Middle frontal gyrus (tissue), 1 donor: Measurements from ENCODE around the gene COL5A1.
"Not testable (repeated sequence)": the region's sequence is repeated elsewhere in the genome, so short reads cannot be mapped to it uniquely, and the experiment has no call there.

Experiments
- DNase-seq: peaks from one replicate; pipeline ENCODE4 v3.0.0-alpha.2; 2015; ENCODE audit warnings: low spot score; ENCODE audit errors: extremely low spot score

The COL5A1 gene

DNA sequence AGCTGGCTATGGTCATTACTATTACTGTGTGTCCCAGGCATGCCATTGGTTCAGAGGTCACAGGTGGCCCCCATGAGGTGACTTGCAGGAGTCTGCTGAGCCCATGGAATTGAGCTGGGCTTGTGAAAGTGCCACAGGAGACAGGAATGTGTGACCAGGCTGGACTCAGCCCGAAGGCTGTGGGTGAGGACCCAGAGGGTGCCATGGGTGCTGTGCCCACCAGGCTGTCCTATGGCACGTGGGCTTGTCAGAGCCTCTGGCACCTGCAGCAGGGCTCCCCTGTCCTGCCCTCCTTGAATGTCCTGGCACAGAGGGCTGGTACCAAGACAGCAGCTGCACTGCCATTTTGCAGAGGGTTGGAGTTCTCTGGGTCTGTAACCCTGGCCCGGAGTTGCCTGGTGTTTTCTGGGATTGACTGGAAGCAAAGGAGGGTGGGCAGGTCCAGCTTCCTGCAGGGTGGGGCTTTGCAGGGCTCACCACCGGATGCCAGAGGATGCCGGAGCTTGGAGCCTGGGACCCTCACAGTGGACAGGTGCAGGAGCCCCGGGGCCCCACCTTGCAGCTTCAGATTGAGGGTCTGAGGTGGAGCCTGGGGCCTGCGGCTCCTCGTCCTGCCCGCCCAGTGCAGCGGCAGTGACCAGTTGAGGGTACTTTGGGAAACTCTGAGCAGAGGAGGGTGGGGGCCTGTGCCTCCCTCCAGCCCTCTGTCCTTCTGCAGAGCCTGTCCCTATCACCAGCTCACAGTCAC, 14.2 kb downstream of the COL5A1 start:
- no peak for DNase-seq

DNA sequence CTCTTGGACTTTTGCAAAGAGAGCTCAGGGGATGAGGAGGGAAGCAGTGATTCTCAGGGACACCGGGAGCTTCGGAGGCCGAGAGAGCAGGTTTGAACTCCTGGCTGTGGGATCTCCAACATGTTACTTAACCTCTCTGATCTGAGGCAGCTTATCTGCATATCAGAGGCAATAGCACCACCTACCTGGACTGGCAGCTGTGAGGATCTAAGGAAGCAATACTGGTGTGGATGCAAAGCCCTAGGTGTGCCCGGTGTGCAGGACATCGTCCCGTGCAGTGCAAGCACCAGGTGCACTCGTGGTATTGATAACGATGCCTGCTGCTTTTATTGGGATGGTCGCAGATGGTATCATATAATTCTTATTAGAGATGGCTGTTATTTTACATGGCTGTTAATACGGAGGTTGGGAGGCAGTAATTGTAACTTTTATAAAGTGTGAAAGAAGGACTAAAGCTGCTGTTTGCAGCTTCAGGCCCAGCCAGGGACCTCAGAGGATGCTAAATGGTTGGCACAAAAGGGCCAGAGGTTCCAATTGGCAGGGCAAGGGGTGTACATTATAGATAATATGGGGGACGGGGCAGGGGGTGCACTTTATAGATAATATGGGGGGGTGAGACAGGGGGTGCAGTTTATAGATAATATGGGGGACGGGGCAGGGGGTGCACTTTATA, 14.9 kb downstream of the COL5A1 start:
- no peak for DNase-seq

DNA sequence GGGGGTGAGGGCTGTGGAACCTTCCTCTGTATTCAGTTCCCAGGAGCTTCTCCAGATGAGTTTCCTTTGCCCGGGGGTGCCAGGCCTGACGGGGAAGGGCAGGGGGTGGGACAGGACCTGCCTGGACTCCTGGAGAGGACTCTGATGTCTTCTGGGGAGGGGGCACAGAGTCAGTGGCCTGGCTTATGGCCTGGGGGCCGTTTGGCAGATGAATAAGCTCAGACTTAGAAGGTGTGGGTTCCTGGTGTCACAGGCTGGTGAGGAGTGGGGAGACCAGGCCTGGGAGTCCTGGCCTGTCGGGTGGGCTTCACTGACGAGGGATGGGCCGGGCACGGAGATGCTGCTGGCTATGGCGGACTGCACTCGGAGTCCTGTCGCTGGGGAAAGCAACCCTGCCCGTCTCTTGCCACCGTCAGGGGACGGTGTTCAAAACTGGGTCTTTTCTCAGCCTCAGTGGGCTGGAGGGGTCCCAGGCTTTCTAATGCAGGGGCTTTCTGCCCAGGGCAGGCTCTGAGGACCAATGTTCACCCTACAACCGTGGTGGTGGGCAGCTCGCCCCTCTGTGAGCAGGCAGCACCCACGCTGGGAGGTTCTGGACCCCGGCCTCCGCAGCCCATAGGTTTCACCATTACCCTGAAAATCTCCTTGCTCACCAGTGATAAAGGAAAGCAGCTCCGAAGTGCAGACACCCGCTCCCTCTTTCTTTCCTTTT, 16.2 kb downstream of the COL5A1 start:
- no peak for DNase-seq

DNA sequence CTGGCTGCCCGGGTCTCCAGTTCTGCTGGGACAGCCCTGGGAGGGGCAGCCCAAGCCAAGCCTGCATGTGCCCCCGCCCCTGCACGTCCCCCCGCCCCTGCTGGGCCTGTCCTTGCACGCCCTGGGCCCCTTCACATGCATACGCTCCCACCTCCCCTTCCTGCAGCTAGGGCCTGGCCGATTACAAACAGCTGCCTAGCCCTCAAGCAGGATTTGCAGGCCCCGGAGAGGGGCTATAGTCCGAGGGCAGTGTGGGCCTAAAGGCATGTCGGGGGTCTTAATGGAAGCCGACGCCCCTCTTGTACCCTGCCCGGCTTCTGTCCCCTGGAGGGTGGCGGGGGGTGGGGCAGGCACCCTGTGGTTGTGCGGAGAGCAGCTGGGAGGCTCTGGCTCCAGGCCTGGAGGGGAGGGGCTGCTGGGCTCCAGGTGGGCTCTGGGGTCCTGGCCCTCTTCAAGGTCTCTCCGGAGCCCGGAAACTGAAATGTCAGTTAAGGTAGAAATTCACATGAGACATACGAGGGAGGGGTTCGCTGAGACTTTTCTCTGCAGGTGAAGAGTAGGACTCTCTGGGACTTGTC, 16.9 kb downstream of the COL5A1 start:
- DNase-seq, result no peak

DNA sequence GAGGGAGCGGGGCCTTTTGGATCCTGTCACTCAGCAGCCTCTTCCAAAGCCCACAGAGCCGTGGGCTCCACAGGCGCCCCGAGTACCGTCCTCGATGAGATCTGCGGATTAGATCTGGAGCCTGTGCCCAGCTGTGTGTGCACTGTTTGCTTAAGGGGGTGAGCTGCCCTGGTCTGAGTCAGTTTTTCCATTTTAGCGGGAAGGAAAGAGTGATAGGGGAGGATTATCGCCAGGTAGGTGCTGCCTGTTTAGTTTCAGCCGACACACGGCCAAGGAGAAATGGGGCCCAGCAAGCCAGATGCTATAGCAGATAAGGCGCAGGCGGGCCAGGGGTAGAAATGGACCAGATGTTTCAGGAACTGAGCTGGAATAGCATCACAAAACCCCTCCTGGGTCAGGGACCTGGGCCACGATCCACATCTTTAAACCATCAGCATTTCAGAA, 18.1 kb downstream of the COL5A1 start:
- DNase-seq, result no peak

DNA sequence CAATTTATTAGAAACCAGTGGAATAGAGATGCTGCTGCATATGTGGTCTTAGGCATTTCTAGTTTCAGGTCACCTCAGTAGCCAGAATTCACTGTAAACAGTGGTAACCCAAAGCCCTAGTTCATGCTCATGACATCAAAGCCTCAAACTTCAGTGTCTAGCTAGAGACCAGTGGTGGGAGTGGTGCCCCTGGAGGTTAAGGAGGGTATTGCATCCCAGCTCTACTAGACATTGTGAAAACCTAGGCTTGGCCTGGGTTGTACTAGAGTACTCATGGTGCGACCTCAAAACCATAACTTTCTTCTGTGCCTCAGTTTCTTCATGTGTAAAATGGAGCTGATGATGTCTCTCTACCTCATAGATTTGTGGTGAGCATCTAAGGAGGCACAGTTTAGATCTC, 18.8 kb downstream of the COL5A1 start:
- no peak for DNase-seq

DNA sequence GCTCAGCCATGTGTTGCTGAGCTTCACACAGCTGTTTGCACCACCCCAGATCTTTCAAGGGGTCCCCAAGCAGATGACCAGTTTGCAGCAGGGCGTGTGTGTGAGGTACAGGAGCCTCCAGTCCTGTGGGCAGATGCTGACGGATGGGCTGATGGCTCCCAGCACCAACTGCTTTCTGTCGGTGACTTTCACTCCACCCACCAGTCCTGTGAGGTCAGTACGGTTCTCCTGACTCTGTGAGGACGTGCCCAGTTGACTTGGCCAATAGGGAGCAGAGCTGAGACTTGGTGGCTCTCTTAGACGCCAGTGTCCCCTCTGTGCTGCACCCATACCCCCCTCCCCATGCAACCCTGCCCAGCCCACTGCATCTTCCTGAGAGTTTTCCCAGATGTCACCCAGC, 19.7 kb downstream of the COL5A1 start:
- DNase-seq, result no peak

DNA sequence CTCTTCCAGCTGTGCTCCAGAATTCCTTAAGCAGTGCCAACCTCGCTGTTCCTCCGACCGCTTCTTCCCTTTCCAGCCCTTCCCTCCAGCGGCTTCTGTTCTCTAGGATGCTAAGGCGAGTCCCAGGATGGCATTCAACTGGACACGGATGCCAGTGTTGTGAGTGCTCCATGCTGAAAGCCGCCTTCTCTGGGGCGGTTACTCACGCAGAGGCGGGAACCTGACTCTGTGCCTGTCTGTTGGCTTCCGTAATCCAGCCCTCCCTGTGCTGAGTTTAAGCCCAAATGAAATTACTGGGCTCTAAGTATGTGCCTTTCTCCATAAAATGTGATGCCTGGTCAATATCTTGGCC, 20.2 kb downstream of the COL5A1 start:
- no peak for DNase-seq

DNA sequence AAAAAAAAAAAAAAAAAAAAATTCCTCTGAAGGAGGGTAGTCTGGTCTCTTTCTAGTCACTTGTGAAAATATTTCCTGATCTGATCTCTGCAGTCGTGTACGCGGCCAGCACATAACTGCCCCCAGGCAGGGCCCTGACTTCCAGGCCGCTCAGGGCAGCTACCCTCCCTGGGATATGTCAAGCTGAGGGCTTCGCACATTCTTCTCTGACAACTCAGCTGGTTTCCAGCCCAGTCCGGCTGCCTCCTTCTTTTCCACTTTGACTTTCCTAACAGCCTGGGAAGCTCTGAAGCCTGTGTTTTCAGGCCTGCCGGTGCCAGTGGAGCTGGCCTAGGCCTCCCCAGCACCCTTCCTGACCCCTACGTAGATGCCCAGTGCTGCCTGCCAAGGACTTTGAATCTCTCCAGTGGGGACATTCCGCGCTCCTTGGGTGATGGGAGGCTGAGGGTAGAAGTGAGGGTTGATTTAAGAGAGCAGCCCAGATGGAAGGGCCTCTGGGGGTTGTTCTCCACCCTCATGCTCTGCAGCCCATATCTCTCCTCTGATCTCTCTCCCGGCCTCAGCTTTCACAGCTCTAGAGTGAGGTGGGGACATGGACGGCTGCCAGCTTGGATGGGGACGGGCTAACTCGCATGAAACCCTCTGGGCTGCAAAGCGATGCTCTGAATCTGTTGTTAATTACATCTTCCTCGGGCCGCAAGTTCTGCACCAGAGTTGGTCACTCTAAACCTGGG, 20.7 kb downstream of the COL5A1 start:
- DNase-seq, result no peak

DNA sequence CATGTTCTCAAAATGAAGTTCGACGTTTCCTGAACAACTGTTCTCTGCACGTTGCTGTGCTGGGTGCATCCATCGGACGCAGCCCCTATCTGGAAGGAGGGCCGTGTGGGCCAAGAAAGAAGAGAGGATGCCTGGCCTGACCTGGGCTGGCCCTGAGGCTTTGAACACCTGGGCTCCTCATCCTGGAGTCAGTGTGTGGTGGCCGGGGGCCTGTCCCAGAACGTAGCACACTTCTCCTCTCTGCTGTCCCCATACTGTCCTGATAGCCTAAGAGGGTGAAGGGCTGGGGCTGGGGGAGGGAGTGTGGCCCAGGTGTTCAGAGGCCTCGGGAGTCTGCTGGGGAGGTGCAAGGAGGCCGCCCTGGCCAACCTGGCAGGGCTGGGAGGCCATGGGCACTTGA, 21.5 kb downstream of the COL5A1 start:
- no peak for DNase-seq

DNA sequence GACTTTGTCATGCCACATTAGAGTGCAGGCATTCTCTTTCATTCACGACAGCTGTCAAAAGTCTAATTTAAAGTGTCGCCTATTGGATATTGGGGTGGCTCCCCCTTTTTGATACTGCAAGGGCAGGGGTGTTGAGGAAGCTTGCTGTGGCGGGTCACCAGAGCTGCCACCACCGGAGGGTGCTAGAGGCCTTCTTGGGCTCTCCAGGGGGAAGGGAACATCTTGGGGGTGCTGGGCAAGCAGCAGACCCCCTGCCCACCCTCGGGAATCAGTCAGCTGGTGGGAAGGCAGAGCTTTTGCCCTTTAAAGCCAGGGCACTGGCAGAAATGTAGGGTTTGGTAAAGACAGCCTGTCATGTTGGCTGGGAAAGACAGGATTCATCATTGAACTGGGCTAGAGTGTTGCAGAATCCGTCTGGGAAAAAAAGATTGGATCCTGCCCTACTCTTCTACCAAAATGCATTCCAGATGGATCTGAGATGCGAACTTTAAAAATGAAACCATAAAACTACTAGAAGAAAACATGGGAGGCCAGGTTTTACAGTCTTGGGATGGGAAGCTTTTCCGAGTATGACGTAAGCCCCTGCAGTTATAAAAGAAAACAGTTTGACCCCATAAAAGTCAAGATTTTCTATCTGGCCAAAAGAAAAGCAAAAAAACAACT, 22.3 kb downstream of the COL5A1 start:
- no peak for DNase-seq

DNA sequence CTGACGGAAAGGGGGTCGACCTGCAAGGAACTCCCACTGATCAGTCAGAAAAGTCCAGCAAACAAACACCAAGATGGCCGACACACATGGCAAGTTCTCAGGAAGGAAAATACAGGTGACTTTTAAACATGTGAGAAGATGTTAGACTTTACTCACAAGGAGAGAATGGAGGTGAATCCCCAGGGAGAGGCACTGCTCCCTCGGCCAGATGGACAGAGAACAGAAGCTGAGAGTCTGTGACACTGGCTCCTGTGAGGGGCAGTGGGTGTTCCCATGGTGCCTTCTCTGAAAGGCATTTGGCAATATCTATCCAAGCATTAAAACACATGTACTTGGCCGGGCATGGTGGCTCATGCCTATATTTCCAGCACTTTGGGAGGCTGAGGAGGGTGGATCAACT, 22.8 kb downstream of the COL5A1 start:
- no peak for DNase-seq

DNA sequence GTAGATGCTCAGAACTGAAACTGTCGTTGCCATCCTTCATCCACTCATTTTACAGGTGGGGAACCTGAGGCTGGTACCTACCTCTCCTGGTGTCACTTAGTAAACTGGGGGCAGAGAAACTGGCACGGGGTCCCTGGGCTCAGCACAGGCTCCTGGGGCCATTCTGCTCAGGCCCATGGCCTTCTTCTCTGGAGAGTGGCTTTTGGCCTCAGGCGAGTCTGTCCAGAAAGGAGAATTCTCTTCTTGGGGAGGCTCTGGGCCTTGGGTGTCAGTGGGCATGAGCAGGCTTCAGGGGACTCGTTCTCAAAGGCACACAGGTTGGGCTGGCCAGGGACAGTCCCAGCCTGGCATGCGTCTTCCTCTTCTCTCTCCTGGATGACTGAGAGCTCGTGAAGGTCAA, 24.6 kb downstream of the COL5A1 start:
- DNase-seq, result no peak

DNA sequence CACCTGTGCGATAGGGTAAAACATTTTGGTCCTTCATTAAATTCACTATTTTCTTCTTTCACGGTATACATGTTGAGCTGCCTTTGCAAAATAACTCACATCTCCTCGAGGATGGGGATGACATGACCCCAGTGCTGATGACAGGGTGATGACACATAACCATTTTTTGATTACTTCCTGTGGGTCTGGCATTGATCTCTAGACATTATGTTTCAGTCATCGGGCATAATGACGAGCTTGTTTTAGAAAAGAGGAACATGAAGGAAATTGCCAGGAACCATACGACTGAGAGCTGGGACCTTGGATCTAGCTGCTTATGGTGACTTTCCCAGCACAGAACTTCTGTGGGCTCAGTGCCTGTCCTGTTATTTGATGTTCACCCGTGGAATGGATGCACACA, 25.2 kb downstream of the COL5A1 start:
- no peak for DNase-seq

DNA sequence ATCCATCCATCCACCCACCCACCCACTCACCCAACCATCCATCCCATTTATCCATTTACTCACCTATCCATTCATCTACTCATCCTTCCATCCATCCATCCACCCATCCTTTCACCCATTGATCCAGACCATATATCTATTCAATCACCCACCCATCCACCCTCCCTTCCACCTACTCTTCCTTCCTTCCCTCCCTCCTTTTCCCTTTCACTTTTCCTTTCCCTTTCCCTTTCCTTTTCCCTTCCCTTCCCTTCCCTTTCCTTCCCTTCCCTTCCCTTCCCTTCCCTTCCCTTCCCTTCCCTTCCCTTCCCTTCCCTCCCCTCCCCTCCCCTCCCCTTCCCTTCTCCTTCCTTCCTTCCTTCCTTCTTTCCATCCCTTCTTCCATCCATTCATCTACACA, 27.4 kb downstream of the COL5A1 start:
- DNase-seq, result not testable (repeated sequence)

DNA sequence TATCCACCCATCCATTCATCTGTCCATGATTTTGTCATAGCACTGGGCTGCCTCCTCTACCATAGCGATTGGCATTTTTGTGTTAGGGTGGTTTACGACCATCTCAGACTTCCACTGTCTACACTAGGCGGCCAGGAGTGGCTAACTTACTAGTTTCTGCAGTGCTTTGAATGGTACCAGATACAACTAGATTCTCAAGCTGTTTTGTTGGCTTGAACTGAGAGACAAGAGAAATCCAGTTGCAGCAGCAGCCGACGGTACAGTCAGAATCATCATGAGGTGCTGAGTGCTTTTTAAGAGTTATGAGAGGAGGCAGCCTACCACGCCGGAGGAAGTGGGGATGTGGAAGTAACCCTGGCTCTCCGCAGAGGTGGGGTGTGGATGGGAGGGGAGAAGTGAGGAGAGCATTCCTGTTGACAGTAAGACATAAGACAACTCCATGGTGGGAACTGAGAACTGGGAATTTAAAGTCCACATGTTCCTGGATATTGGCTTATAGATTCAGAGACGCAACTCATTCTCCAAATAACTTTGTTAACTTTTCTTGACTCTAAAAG, 27.9 kb downstream of the COL5A1 start:
- DNase-seq, result no peak

DNA sequence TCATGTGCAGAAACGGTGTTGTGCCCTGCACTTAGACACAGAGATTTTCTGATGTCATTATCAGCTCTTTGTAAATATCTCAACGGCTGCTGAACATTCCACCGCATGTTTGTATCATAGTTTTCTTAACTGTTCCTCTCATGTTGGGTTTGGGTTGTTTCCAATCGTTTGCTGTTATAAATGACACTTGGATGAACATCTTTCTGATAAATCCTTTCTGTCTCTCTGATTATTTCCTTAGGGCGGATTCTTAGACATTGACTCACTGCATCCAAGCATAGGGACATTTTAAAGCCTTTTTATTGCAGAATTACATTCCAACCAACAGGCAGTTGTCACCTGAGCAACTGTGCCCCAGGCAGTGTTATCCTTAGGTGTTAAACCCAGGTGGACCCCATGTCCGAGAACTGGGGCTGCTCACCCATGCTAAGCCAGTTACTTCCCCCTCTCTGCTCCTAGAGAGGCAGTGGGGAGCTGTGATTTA, 28.5 kb downstream of the COL5A1 start:
- DNase-seq, result no peak

DNA sequence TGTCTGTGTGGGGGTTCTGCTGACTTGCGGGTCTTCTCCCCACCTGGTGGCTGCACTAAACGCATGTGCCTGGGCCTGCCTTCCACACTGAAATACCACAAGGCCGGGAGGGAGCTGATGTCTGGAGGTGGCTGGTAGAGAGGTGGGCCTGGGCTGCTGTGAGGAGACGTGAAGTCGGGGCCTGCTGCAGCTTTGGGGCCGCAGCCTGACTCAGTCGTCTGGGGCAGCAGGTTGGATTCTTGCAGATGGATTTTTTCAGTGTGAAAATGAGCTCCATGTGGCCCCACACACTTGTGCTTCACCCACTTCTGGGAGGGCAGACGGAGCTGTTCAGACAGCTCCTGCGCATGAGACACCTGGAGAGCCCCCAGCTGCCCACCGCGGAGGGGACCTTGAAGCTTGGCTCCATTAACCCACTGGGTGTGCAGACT, 29.3 kb downstream of the COL5A1 start:
- DNase-seq, result no peak

DNA sequence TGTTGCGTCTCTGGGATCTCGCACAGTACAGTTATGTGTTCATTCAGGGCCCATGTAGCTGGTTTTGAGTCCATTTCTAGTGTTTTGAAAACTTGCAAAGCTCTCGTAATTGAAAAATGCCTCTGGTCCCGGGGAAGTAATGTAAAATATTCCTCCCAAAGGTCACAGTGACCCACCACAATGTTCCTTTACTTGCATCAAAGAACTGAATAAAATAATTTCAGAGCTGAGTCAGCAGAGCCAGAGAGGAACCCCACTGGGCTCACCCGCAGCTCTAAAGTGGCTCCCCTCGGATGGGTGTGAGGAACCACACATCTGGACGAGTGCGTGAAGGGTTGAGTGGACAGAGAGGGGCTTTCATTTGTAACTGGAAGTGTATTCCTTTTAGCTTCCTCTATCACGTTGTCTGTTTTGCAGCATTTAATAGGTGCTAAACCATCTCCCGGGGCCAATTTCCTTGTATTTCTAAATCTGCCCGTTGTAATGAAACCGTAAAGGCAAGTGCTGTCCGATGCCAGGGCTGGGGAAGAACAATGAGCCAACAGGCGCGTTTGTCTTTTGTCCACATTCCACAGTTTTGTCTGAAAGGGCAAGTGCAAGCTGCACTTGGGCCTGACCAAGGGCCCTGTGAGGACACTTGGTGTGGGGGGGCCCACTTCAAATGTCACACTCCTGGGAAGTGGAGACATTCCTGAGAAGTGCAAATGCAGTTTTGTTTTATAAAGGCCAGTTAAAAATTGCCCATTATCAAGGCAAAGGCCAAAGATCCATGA, 29.9 kb downstream of the COL5A1 start:
- no peak for DNase-seq

DNA sequence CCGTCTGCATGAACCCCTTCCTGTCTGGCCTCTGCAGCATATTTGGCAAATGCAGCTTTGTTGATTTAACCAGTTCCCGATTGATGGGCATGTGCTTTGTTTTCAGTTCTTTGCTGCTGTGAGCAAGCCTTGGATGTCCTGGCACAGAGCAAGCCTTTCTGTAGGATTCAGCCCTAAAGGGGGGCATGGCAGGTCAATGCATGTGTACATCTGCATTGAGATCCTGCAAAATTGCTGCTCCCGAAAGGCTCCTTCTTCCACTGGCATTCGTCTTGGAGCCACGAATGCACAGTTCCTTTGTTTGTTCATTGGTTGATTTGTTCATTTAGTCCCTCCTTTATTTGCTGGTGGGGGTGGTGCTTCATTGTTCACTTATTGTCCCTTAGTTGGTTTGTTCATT, 34.8 kb downstream of the COL5A1 start:
- DNase-seq, result no peak
